Measurements from ENCODE around the gene MMP27.

The MMP27 gene

GRCh38 chr11:102653744-102654291 lies 51.8 kb downstream of the MMP27 start:
- no peaks in the 10 kb centered on the region for H3K27me3 ChIP-seq (replicated peaks)
- no peak overlapping the region for H3K4me3 ChIP-seq (ENCODE audit: low read depth, low read length)
- in situ Hi-C loops (cut with HindIII; ENCODE audit: low pct_ligation_motif_present, low sequenced_read_pairs) = no loop called here
- TF ChIP-seq, protein P1, sequence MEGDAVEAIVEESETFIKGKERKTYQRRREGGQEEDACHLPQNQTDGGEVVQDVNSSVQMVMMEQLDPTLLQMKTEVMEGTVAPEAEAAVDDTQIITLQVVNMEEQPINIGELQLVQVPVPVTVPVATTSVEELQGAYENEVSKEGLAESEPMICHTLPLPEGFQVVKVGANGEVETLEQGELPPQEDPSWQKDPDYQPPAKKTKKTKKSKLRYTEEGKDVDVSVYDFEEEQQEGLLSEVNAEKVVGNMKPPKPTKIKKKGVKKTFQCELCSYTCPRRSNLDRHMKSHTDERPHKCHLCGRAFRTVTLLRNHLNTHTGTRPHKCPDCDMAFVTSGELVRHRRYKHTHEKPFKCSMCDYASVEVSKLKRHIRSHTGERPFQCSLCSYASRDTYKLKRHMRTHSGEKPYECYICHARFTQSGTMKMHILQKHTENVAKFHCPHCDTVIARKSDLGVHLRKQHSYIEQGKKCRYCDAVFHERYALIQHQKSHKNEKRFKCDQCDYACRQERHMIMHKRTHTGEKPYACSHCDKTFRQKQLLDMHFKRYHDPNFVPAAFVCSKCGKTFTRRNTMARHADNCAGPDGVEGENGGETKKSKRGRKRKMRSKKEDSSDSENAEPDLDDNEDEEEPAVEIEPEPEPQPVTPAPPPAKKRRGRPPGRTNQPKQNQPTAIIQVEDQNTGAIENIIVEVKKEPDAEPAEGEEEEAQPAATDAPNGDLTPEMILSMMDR (IDR thresholded peaks at IDR 0.05; ENCODE audit: low read depth, low read length, missing control alignments) = no peak
- no peaks in the 10 kb centered on the region for H3K36me3 ChIP-seq (replicated peaks)
- H3K27ac ChIP-seq = no peak overlapping the region
- peak; percentile 14 for DNase-seq

DNA sequence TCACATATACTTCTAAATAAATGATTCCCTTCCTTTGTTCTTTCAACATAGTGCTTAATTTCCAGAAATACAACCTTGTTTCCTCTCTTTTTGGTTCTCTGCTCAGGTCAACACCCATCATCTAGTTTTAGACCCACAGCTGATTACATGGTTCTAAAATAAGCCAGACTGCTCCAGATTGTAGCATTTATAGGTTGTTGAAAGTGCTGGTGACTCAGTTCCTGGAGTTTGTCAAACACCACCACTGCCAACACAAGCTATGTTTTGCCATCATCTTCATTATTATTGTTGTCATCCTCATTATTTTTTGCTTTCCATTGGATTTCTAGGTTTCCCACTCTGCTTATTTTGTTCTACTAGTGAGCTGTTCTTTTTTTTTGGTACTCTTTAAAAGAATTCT lies 58.1 kb downstream of the MMP27 start:
- in situ Hi-C loops (cut with HindIII; ENCODE audit: low pct_ligation_motif_present, low sequenced_read_pairs) = no loop called here
- TF ChIP-seq, protein P1 (IDR thresholded peaks at IDR 0.05; ENCODE audit: low read depth, low read length, missing control alignments) = no peak
- DNase-seq = no peak
- Histone ChIP-seq H3K4me3 (ENCODE audit: low read depth, low read length) (no peak overlapping the region), H3K27ac (no peak overlapping the region), H3K36me3 (replicated peaks) (no peaks in the 10 kb centered on the region), H3K27me3 (replicated peaks) (no peaks in the 10 kb centered on the region)

GRCh38 chr11:102643941-102644340 lies 61.6 kb downstream of the MMP27 start:
- Histone ChIP-seq H3K27me3 (replicated peaks) (no peaks in the 10 kb centered on the region), H3K4me3 (ENCODE audit: low read depth, low read length) (no peak overlapping the region), H3K27ac (no peak overlapping the region), H3K36me3 (replicated peaks) (no peaks in the 10 kb centered on the region)
- in situ Hi-C loops (cut with HindIII; ENCODE audit: low pct_ligation_motif_present, low sequenced_read_pairs) = no loop called here
- no peak for DNase-seq
- TF ChIP-seq, protein P1 (IDR thresholded peaks at IDR 0.05; ENCODE audit: low read depth, low read length, missing control alignments) = no peak
